ENCODE results near the gene TMEM41B. TPM values are rescaled to one million over a fixed set of nuclear protein-coding genes. Genes with fewer than 3 reads are reported as not detected.

The TMEM41B gene
- total RNA-seq, 2 donors from 2014 or later = 22.7 to 32.6 TPM

GRCh38 chr11:9277176-9277575 is 37.2 kb downstream of the TMEM41B start:
- Mint-ChIP-seq H3K27me3 (no peaks in the 10 kb centered on the region), H3K36me3 (ENCODE audit: low read depth) (no peaks in the 10 kb centered on the region), H3K4me3 (no peak overlapping the region), H3K27ac (no peak overlapping the region), H3K4me1 (peaks cover 16% of the 10 kb centered on the region)
- DNase-seq (no peak), ATAC-seq (no peak)
- no peaks in the 10 kb centered on the region for H3K9me3 ChIP-seq (ENCODE audit: control insufficient read depth, low read length, poor library complexity, severe bottlenecking)

- Mint-ChIP-seq H3K4me1 (peaks cover 16% of the 10 kb centered on the region), H3K4me3 (no peak overlapping the region), H3K27ac (no peak overlapping the region), H3K27me3 (no peaks in the 10 kb centered on the region), H3K36me3 (ENCODE audit: low read depth) (no peaks in the 10 kb centered on the region)
- no peaks in the 10 kb centered on the region for H3K9me3 ChIP-seq (ENCODE audit: control insufficient read depth, low read length, poor library complexity, severe bottlenecking)
- ATAC-seq = no peak
- DNase-seq = no peak
Measured at GRCh38 chr11:9276571-9276970, 37.8 kb downstream of the TMEM41B start.

GRCh38 chr11:9274499-9275258 is 39.7 kb downstream of the TMEM41B start:
- Mint-ChIP-seq H3K4me3 (no peak overlapping the region), H3K27ac (no peak overlapping the region), H3K4me1 (peaks cover 9% of the 10 kb centered on the region), H3K36me3 (ENCODE audit: low read depth) (no peaks in the 10 kb centered on the region), H3K27me3 (no peaks in the 10 kb centered on the region)
- ATAC-seq (no peak), DNase-seq (no peak)
- H3K9me3 ChIP-seq (ENCODE audit: control insufficient read depth, low read length, poor library complexity, severe bottlenecking) = no peaks in the 10 kb centered on the region

- Mint-ChIP-seq H3K27me3 (no peaks in the 10 kb centered on the region), H3K4me3 (no peak overlapping the region), H3K36me3 (ENCODE audit: low read depth) (no peaks in the 10 kb centered on the region), H3K4me1 (peaks cover 9% of the 10 kb centered on the region), H3K27ac (no peak overlapping the region)
- peak; percentile 39 for ATAC-seq
- DNase-seq = no peak
- no peaks in the 10 kb centered on the region for H3K9me3 ChIP-seq (ENCODE audit: control insufficient read depth, low read length, poor library complexity, severe bottlenecking)
Measured at GRCh38 chr11:9273376-9274336, 40.7 kb downstream of the TMEM41B start.

- H3K9me3 ChIP-seq (ENCODE audit: control insufficient read depth, low read length, poor library complexity, severe bottlenecking) = no peaks in the 10 kb centered on the region
- H3K36me3 Mint-ChIP-seq (ENCODE audit: low read depth) = no peaks in the 10 kb centered on the region
- H3K27ac Mint-ChIP-seq = peak overlapping the region; percentile 21
- H3K4me1 Mint-ChIP-seq = peaks cover 12% of the 10 kb centered on the region
- ATAC-seq = no peak
- no peak for DNase-seq
- H3K27me3 Mint-ChIP-seq = no peaks in the 10 kb centered on the region
- H3K4me3 Mint-ChIP-seq = no peak overlapping the region
Measured at GRCh38 chr11:9269492-9270013, 44.8 kb downstream of the TMEM41B start.

- Mint-ChIP-seq H3K4me1 (peaks cover 10% of the 10 kb centered on the region), H3K27ac (peak overlapping the region; percentile 1), H3K36me3 (ENCODE audit: low read depth) (no peaks in the 10 kb centered on the region), H3K27me3 (no peaks in the 10 kb centered on the region), H3K4me3 (peak overlapping the region; percentile 28)
- DNase-seq (no peak), ATAC-seq (no peak)
- no peaks in the 10 kb centered on the region for H3K9me3 ChIP-seq (ENCODE audit: control insufficient read depth, low read length, poor library complexity, severe bottlenecking)
Measured at GRCh38 chr11:9267680-9268079, 46.7 kb downstream of the TMEM41B start.

GRCh38 chr11:9266926-9267325 is 47.5 kb downstream of the TMEM41B start:
- H3K9me3 ChIP-seq (ENCODE audit: control insufficient read depth, low read length, poor library complexity, severe bottlenecking) = no peaks in the 10 kb centered on the region
- no peaks in the 10 kb centered on the region for H3K36me3 Mint-ChIP-seq (ENCODE audit: low read depth)
- ATAC-seq (no peak), DNase-seq (no peak)
- no peak overlapping the region for H3K4me3 Mint-ChIP-seq
- peaks cover 16% of the 10 kb centered on the region for H3K4me1 Mint-ChIP-seq
- no peak overlapping the region for H3K27ac Mint-ChIP-seq
- H3K27me3 Mint-ChIP-seq = no peaks in the 10 kb centered on the region

- H3K4me1 Mint-ChIP-seq = peaks cover 23% of the 10 kb centered on the region
- no peak for DNase-seq
- ATAC-seq = no peak
- no peaks in the 10 kb centered on the region for H3K27me3 Mint-ChIP-seq
- H3K36me3 Mint-ChIP-seq (ENCODE audit: low read depth) = no peaks in the 10 kb centered on the region
- peak overlapping the region; percentile 91 for H3K27ac Mint-ChIP-seq
- peak overlapping the region; percentile 96 for H3K4me3 Mint-ChIP-seq
- H3K9me3 ChIP-seq (ENCODE audit: control insufficient read depth, low read length, poor library complexity, severe bottlenecking) = no peaks in the 10 kb centered on the region
Measured at GRCh38 chr11:9266132-9266736, 48.2 kb downstream of the TMEM41B start.

- Mint-ChIP-seq H3K4me3 (peak within 1 kb of the TSS; percentile 96), H3K4me1 (peaks cover 29% of the 10 kb centered on the region), H3K36me3 (ENCODE audit: low read depth) (no peaks in the 10 kb centered on the region), H3K27me3 (no peaks in the 10 kb centered on the region), H3K27ac (peak within 1 kb of the TSS; percentile 94)
- DNase-seq (peak in 2 of 3 donors; percentile 44 to 50), ATAC-seq (peak; percentile 59)
- no peaks in the 10 kb centered on the region for H3K9me3 ChIP-seq (ENCODE audit: control insufficient read depth, low read length, poor library complexity, severe bottlenecking)
Measured at GRCh38 chr11:9265211-9266131, 48.9 kb downstream of the TMEM41B start, which contains the start of gene DENND5A. DENND5A (minus strand) TSS chr11:9265350; CDS start chr11:9265069, 281 bp downstream.

GRCh38 chr11:9264316-9265210 is 49.8 kb downstream of the TMEM41B start:
- H3K4me3 Mint-ChIP-seq = peak overlapping the region; percentile 96
- ATAC-seq (peak; percentile 55), DNase-seq (no peak)
- no peaks in the 10 kb centered on the region for H3K9me3 ChIP-seq (ENCODE audit: control insufficient read depth, low read length, poor library complexity, severe bottlenecking)
- peaks cover 35% of the 10 kb centered on the region for H3K4me1 Mint-ChIP-seq
- peak overlapping the region; percentile 94 for H3K27ac Mint-ChIP-seq
- H3K36me3 Mint-ChIP-seq (ENCODE audit: low read depth) = no peaks in the 10 kb centered on the region
- H3K27me3 Mint-ChIP-seq = no peaks in the 10 kb centered on the region

GRCh38 chr11:9263840-9264315 is 50.5 kb downstream of the TMEM41B start:
- peak; percentile 61 for ATAC-seq
- Mint-ChIP-seq H3K36me3 (ENCODE audit: low read depth) (no peaks in the 10 kb centered on the region), H3K4me3 (peak overlapping the region; percentile 96), H3K27me3 (no peaks in the 10 kb centered on the region), H3K4me1 (peaks cover 35% of the 10 kb centered on the region), H3K27ac (peak overlapping the region; percentile 94)
- DNase-seq = no peak
- no peaks in the 10 kb centered on the region for H3K9me3 ChIP-seq (ENCODE audit: control insufficient read depth, low read length, poor library complexity, severe bottlenecking)
